ENCODE data around the gene MRAS. TPM values are rescaled to one million over a fixed set of nuclear protein-coding genes. Genes with fewer than 3 reads are reported as not detected.

The MRAS gene
- total RNA-seq, 1 donor = 80.7 TPM

DNA sequence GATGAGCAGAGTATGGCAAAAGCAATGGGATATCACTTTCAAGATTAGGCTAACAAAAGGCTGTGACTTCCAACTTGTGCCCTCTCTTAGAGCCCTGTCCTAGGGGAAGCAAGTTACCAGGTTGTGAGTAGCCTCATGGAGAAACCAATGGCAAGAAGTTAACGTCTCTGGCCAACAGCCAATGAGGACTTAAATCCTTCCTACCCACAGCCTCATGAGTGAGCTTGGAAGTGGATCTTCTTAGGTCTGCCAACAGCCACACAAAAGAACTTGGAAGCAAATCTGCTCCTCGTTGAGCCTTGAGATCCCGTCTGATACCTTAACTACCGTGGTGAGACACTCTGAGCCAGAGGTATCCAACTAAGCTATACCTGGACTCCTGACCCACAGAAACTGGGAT, 24.4 kb upstream of the MRAS start:
- H4K20me1 ChIP-seq (ENCODE audit: insufficient read depth, low read length) = no peaks in the 10 kb centered on the region

DNA sequence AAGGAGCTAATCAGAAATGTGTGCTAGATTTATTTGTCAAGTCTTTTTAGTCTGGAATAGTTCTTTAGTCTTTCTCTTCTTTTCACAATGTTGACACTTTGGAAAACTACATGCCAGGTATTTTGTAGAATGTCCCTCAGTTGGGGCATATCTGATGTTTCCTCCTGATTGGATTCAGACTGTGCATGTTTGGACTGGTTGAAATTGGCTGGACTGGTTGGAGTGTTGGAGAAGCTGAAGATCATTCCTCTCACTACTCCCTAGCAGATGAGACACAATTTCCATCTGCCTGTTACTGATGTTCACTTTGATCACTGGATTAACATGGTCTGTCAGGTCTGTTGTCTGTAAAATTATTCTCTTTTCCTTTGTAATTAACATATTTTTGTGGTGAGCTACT, 22.4 kb upstream of the MRAS start:
- DNase-seq (ENCODE audit: insufficient read length, low spot score, missing footprints) = no peak
- peaks cover 10% of the 10 kb centered on the region for H3K27me3 ChIP-seq (ENCODE audit: insufficient read depth, low read length)
- no peak overlapping the region for H2AFZ ChIP-seq (ENCODE audit: low read length)
- H3K4me1 ChIP-seq (ENCODE audit: insufficient read depth, low read length) = peaks cover 11% of the 10 kb centered on the region
- H3K9me3 ChIP-seq (ENCODE audit: low read depth, low read length) = no peaks in the 10 kb centered on the region
- no peak overlapping the region for H3K27ac ChIP-seq (ENCODE audit: low read depth, low read length)
- H3K79me2 ChIP-seq (ENCODE audit: insufficient read depth, low read length) = no peaks in the 10 kb centered on the region
- H3K4me2 ChIP-seq (ENCODE audit: insufficient read depth, low read length) = no peak overlapping the region
- H3K4me3 ChIP-seq (ENCODE audit: insufficient read depth, low read length) = no peak overlapping the region
- no peaks in the 10 kb centered on the region for H3K36me3 ChIP-seq (ENCODE audit: insufficient read depth, low read length)
- no peaks in the 10 kb centered on the region for H4K20me1 ChIP-seq (ENCODE audit: insufficient read depth, low read length)
- TF ChIP-seq, protein P1, sequence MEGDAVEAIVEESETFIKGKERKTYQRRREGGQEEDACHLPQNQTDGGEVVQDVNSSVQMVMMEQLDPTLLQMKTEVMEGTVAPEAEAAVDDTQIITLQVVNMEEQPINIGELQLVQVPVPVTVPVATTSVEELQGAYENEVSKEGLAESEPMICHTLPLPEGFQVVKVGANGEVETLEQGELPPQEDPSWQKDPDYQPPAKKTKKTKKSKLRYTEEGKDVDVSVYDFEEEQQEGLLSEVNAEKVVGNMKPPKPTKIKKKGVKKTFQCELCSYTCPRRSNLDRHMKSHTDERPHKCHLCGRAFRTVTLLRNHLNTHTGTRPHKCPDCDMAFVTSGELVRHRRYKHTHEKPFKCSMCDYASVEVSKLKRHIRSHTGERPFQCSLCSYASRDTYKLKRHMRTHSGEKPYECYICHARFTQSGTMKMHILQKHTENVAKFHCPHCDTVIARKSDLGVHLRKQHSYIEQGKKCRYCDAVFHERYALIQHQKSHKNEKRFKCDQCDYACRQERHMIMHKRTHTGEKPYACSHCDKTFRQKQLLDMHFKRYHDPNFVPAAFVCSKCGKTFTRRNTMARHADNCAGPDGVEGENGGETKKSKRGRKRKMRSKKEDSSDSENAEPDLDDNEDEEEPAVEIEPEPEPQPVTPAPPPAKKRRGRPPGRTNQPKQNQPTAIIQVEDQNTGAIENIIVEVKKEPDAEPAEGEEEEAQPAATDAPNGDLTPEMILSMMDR (IDR thresholded peaks at IDR 0.05; ENCODE audit: extremely low read depth, low read depth, low read length) = no peak

More for the DNA sequence above, 24.4 kb upstream of the MRAS start:
- Histone ChIP-seq H3K9me3 (ENCODE audit: low read depth, low read length) (no peaks in the 10 kb centered on the region), H2AFZ (ENCODE audit: low read length) (no peak overlapping the region), H3K4me3 (ENCODE audit: insufficient read depth, low read length) (no peak overlapping the region), H3K27ac (ENCODE audit: low read depth, low read length) (no peak overlapping the region), H3K79me2 (ENCODE audit: insufficient read depth, low read length) (no peaks in the 10 kb centered on the region), H3K36me3 (ENCODE audit: insufficient read depth, low read length) (no peaks in the 10 kb centered on the region), H3K4me1 (ENCODE audit: insufficient read depth, low read length) (peaks cover under 1% of the 10 kb centered on the region), H3K27me3 (ENCODE audit: insufficient read depth, low read length) (peaks cover 13% of the 10 kb centered on the region), H3K4me2 (ENCODE audit: insufficient read depth, low read length) (no peak overlapping the region)
- TF ChIP-seq, protein P1 (IDR thresholded peaks at IDR 0.05; ENCODE audit: extremely low read depth, low read depth, low read length) = no peak
- DNase-seq (ENCODE audit: insufficient read length, low spot score, missing footprints) = no peak

DNA sequence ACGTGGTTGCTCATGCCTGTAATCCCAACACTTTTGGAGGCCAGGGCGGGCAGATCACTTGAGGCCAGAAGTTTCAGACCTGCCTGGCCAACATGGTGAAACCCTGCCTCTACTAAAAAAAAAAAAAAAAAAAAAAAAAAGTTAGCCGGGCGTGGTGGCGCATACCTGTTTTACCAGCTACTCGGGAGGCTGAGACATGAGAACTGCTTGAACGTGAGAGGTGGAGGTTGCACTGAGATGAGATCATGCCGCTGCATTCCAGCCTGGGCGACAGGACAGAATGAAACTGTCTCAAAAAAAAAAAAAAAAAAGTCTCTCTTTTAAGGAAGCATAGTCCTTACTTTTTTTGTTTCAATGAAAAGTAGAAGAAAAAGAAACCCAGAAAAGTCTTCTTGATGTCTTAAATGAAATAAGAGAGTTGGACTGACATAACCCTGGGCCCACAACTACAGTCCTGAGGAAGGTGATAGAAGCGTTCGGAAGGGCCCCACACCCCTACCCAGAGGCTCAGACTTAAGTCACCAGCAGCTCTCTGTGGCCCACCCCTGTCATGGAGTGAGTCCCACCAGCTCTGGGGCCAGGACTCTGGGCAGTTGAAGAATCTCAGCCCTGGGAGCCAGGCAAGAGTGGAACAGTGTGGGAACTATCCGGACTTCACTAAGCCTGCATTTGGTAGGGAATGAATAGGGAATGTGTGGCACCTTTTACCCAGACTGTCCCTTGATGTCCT, 21.3 kb upstream of the MRAS start:
- Histone ChIP-seq H4K20me1 (ENCODE audit: insufficient read depth, low read length) (no peaks in the 10 kb centered on the region), H3K79me2 (ENCODE audit: insufficient read depth, low read length) (no peaks in the 10 kb centered on the region), H3K4me1 (ENCODE audit: insufficient read depth, low read length) (peaks cover 11% of the 10 kb centered on the region), H3K4me3 (ENCODE audit: insufficient read depth, low read length) (no peak overlapping the region), H2AFZ (ENCODE audit: low read length) (no peak overlapping the region), H3K27ac (ENCODE audit: low read depth, low read length) (no peak overlapping the region), H3K4me2 (ENCODE audit: insufficient read depth, low read length) (no peak overlapping the region), H3K9me3 (ENCODE audit: low read depth, low read length) (no peaks in the 10 kb centered on the region), H3K27me3 (ENCODE audit: insufficient read depth, low read length) (peaks cover under 1% of the 10 kb centered on the region), H3K36me3 (ENCODE audit: insufficient read depth, low read length) (no peaks in the 10 kb centered on the region)
- DNase-seq (ENCODE audit: insufficient read length, low spot score, missing footprints) = no peak
- TF ChIP-seq, protein P1 (IDR thresholded peaks at IDR 0.05; ENCODE audit: extremely low read depth, low read depth, low read length) = no peak

DNA sequence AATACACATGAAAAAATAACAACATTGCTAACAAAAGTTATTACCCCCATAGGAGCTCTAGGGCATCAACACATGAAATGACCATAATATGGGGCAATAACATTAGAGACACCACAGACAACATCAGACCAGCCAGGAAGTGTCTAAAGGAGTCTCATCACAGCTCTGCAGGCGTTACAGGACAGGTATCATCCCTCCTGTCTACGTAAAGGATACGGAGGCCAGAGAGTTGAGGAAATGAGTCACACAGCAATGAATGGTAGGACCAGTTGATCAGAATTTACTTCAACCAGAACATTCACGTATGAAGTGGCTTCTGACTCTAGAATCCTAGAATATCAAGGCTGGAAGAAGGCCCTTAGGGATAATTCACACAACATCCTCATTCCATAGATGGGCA, 20.5 kb upstream of the MRAS start:
- H2AFZ ChIP-seq (ENCODE audit: low read length) = no peak overlapping the region
- no peaks in the 10 kb centered on the region for H4K20me1 ChIP-seq (ENCODE audit: insufficient read depth, low read length)
- DNase-seq (ENCODE audit: insufficient read length, low spot score, missing footprints) = no peak
- H3K4me3 ChIP-seq (ENCODE audit: insufficient read depth, low read length) = no peak overlapping the region
- H3K27me3 ChIP-seq (ENCODE audit: insufficient read depth, low read length) = no peaks in the 10 kb centered on the region
- TF ChIP-seq, protein P1 (IDR thresholded peaks at IDR 0.05; ENCODE audit: extremely low read depth, low read depth, low read length) = no peak
- no peaks in the 10 kb centered on the region for H3K79me2 ChIP-seq (ENCODE audit: insufficient read depth, low read length)
- H3K27ac ChIP-seq (ENCODE audit: low read depth, low read length) = no peak overlapping the region
- peaks cover 11% of the 10 kb centered on the region for H3K4me1 ChIP-seq (ENCODE audit: insufficient read depth, low read length)
- no peaks in the 10 kb centered on the region for H3K36me3 ChIP-seq (ENCODE audit: insufficient read depth, low read length)
- no peak overlapping the region for H3K4me2 ChIP-seq (ENCODE audit: insufficient read depth, low read length)
- no peaks in the 10 kb centered on the region for H3K9me3 ChIP-seq (ENCODE audit: low read depth, low read length)
